ENCODE data around the gene CHMP3.

CHMP3 gene

GRCh38 chr2:86570059-86570458 is 6.8 kb upstream of the CHMP3 start:
- H2BK15ac ChIP-seq (ENCODE audit: low read length): no peak overlapping the region
- no peaks in the 10 kb centered on the region for H3K9me3 ChIP-seq (replicated peaks in 1 of 2; ENCODE audit: control insufficient read depth in 2 of 2, insufficient read depth in 1 of 2, low read depth in 1 of 2, low read length in 2 of 2)
- H2AK5ac ChIP-seq (ENCODE audit: low read depth, low read length): no peak overlapping the region
- peaks cover 0 to 8% (median 1%) of the 10 kb centered on the region in 3 experiments for H3K27me3 ChIP-seq (ENCODE audit: control insufficient read depth in 3 of 3, insufficient read depth in 3 of 3, low read depth in 1 of 3, low read length in 3 of 3)
- no peak overlapping the region for H3K4me3 ChIP-seq (ENCODE audit: low read length in 2 of 2)
- no peaks in the 10 kb centered on the region for H3K36me3 ChIP-seq (replicated peaks in 1 of 2; ENCODE audit: control insufficient read depth in 2 of 2, insufficient read depth in 2 of 2, low read length in 2 of 2)
- H3K4me2 ChIP-seq (ENCODE audit: insufficient read depth, low read length, poor library complexity, severe bottlenecking): no peak overlapping the region
- no peak overlapping the region for H2AFZ ChIP-seq (ENCODE audit: low read length)
- DNase-seq (ENCODE audit: low spot score): no peak
- H3K4ac ChIP-seq (ENCODE audit: low read length): no peak overlapping the region
- H3K14ac ChIP-seq (ENCODE audit: low read length): no peak overlapping the region
- no peak overlapping the region for H4K8ac ChIP-seq (ENCODE audit: low read depth, low read length)
- no peak overlapping the region for H3K23ac ChIP-seq (ENCODE audit: low read depth, low read length, poor library complexity)
- H4K91ac ChIP-seq (ENCODE audit: low read depth, low read length, poor library complexity): no peak overlapping the region
- no peak overlapping the region for H2BK5ac ChIP-seq (ENCODE audit: low read length)
- no peak overlapping the region for H3K18ac ChIP-seq (ENCODE audit: low read length)
- no peaks in the 10 kb centered on the region for H3K4me1 ChIP-seq (ENCODE audit: control insufficient read depth in 2 of 2, insufficient read depth in 1 of 2, low read depth in 1 of 2, low read length in 2 of 2)
- no peaks in the 10 kb centered on the region for H3K79me1 ChIP-seq (ENCODE audit: low read depth, low read length)
- no peak overlapping the region for H2BK120ac ChIP-seq (ENCODE audit: low read depth, low read length)
- no peak overlapping the region for H3K9ac ChIP-seq (ENCODE audit: low read depth, low read length, poor library complexity)
- no peak overlapping the region for H2BK12ac ChIP-seq (ENCODE audit: low read length)
- WGBS, 2 donors (ENCODE audit: extremely low coverage in 2 of 2, insufficient read length in 2 of 2, insufficient replicate concordance in 1 of 2): no CpG with 5 or more reads among the region's 3 CpGs
- H3K27ac ChIP-seq (replicated peaks; ENCODE audit: low read length): no peak overlapping the region

GRCh38 chr2:86566821-86567190 is 3.6 kb upstream of the CHMP3 start:
- Histone ChIP-seq H4K91ac (ENCODE audit: low read depth, low read length, poor library complexity) (no peak overlapping the region), H2AK5ac (ENCODE audit: low read depth, low read length) (no peak overlapping the region), H2BK5ac (ENCODE audit: low read length) (no peak overlapping the region), H3K36me3 (replicated peaks in 1 of 2; ENCODE audit: control insufficient read depth in 2 of 2, insufficient read depth in 2 of 2, low read length in 2 of 2) (no peaks in the 10 kb centered on the region), H4K8ac (ENCODE audit: low read depth, low read length) (no peak overlapping the region), H2BK120ac (ENCODE audit: low read depth, low read length) (no peak overlapping the region), H3K4me1 (ENCODE audit: control insufficient read depth in 2 of 2, insufficient read depth in 1 of 2, low read depth in 1 of 2, low read length in 2 of 2) (peaks cover 4 to 5% of the 10 kb centered on the region in 2 donors), H3K9me3 (replicated peaks in 1 of 2; ENCODE audit: control insufficient read depth in 2 of 2, insufficient read depth in 1 of 2, low read depth in 1 of 2, low read length in 2 of 2) (peaks cover 0 to 4% of the 10 kb centered on the region in 2 donors), H3K4me3 (ENCODE audit: low read length in 2 of 2) (no peak overlapping the region), H2BK15ac (ENCODE audit: low read length) (no peak overlapping the region), H3K23ac (ENCODE audit: low read depth, low read length, poor library complexity) (no peak overlapping the region), H3K18ac (ENCODE audit: low read length) (no peak overlapping the region), H3K4me2 (ENCODE audit: insufficient read depth, low read length, poor library complexity, severe bottlenecking) (no peak overlapping the region), H2BK12ac (ENCODE audit: low read length) (no peak overlapping the region), H3K79me1 (ENCODE audit: low read depth, low read length) (no peaks in the 10 kb centered on the region), H3K27me3 (ENCODE audit: control insufficient read depth in 3 of 3, insufficient read depth in 3 of 3, low read depth in 1 of 3, low read length in 3 of 3) (peaks cover 0 to 1% (median 0%) of the 10 kb centered on the region in 3 experiments), H3K4ac (ENCODE audit: low read length) (no peak overlapping the region), H3K14ac (ENCODE audit: low read length) (no peak overlapping the region), H2AFZ (ENCODE audit: low read length) (peak overlapping the region; percentile 75), H3K27ac (replicated peaks; ENCODE audit: low read length) (no peak overlapping the region), H3K9ac (ENCODE audit: low read depth, low read length, poor library complexity) (no peak overlapping the region)
- DNase-seq (ENCODE audit: low spot score): no peak

- Histone ChIP-seq H2AFZ (ENCODE audit: low read length) (peak overlapping the region; percentile 75), H3K4me2 (ENCODE audit: insufficient read depth, low read length, poor library complexity, severe bottlenecking) (no peak overlapping the region), H2AK5ac (ENCODE audit: low read depth, low read length) (no peak overlapping the region), H3K27ac (replicated peaks; ENCODE audit: low read length) (no peak overlapping the region), H2BK12ac (ENCODE audit: low read length) (no peak overlapping the region), H3K18ac (ENCODE audit: low read length) (no peak overlapping the region), H4K91ac (ENCODE audit: low read depth, low read length, poor library complexity) (no peak overlapping the region), H3K4ac (ENCODE audit: low read length) (no peak overlapping the region), H3K4me3 (ENCODE audit: low read length in 2 of 2) (no peak overlapping the region), H2BK5ac (ENCODE audit: low read length) (no peak overlapping the region), H3K4me1 (ENCODE audit: control insufficient read depth in 2 of 2, insufficient read depth in 1 of 2, low read depth in 1 of 2, low read length in 2 of 2) (peaks cover 4 to 5% of the 10 kb centered on the region in 2 donors), H2BK15ac (ENCODE audit: low read length) (no peak overlapping the region), H3K36me3 (replicated peaks in 1 of 2; ENCODE audit: control insufficient read depth in 2 of 2, insufficient read depth in 2 of 2, low read length in 2 of 2) (peaks cover 0 to under 1% of the 10 kb centered on the region in 2 donors), H2BK120ac (ENCODE audit: low read depth, low read length) (no peak overlapping the region), H3K27me3 (ENCODE audit: control insufficient read depth in 3 of 3, insufficient read depth in 3 of 3, low read depth in 1 of 3, low read length in 3 of 3) (peaks cover 0 to 1% (median 0%) of the 10 kb centered on the region in 3 experiments), H4K8ac (ENCODE audit: low read depth, low read length) (no peak overlapping the region), H3K14ac (ENCODE audit: low read length) (no peak overlapping the region), H3K9me3 (replicated peaks in 1 of 2; ENCODE audit: control insufficient read depth in 2 of 2, insufficient read depth in 1 of 2, low read depth in 1 of 2, low read length in 2 of 2) (peaks cover 0 to 4% of the 10 kb centered on the region in 2 donors), H3K9ac (ENCODE audit: low read depth, low read length, poor library complexity) (no peak overlapping the region), H3K79me1 (ENCODE audit: low read depth, low read length) (no peaks in the 10 kb centered on the region), H3K23ac (ENCODE audit: low read depth, low read length, poor library complexity) (no peak overlapping the region)
- no CpG with 5 or more reads among the region's 6 CpGs for whole genome bisulfite sequencing, 2 donors (ENCODE audit: extremely low coverage in 2 of 2, insufficient read length in 2 of 2, insufficient replicate concordance in 1 of 2)
- no peak for DNase-seq (ENCODE audit: low spot score)
Measured at GRCh38 chr2:86566158-86566820, 3.0 kb upstream of the CHMP3 start.

GRCh38 chr2:86563650-86564061 is 413 bp upstream of the CHMP3 start:
- no peak for DNase-seq (ENCODE audit: low spot score)
- peaks cover 1 to 9% of the 10 kb centered on the region in 2 donors for H3K36me3 ChIP-seq (replicated peaks in 1 of 2; ENCODE audit: control insufficient read depth in 2 of 2, insufficient read depth in 2 of 2, low read length in 2 of 2)
- peak overlapping the region; percentile 98 for H2AFZ ChIP-seq (ENCODE audit: low read length)
- H2BK120ac ChIP-seq (ENCODE audit: low read depth, low read length): no peak overlapping the region
- H3K9me3 ChIP-seq (replicated peaks in 1 of 2; ENCODE audit: control insufficient read depth in 2 of 2, insufficient read depth in 1 of 2, low read depth in 1 of 2, low read length in 2 of 2): peaks cover 0 to 4% of the 10 kb centered on the region in 2 donors
- no peak overlapping the region for H4K91ac ChIP-seq (ENCODE audit: low read depth, low read length, poor library complexity)
- no peaks in the 10 kb centered on the region for H3K79me1 ChIP-seq (ENCODE audit: low read depth, low read length)
- no peak overlapping the region for H4K8ac ChIP-seq (ENCODE audit: low read depth, low read length)
- H3K4me3 ChIP-seq (ENCODE audit: low read length in 2 of 2): peak overlapping the region in 1 of 2 donors; percentile 83
- WGBS, 2 donors (ENCODE audit: extremely low coverage in 2 of 2, insufficient read length in 2 of 2, insufficient replicate concordance in 1 of 2): no CpG with 5 or more reads among the region's 13 CpGs
- no peak overlapping the region for H2BK5ac ChIP-seq (ENCODE audit: low read length)
- peaks cover 0 to 1% (median 0%) of the 10 kb centered on the region in 3 experiments for H3K27me3 ChIP-seq (ENCODE audit: control insufficient read depth in 3 of 3, insufficient read depth in 3 of 3, low read depth in 1 of 3, low read length in 3 of 3)
- no peak overlapping the region for H3K18ac ChIP-seq (ENCODE audit: low read length)
- H2BK12ac ChIP-seq (ENCODE audit: low read length): no peak overlapping the region
- no peak overlapping the region for H2BK15ac ChIP-seq (ENCODE audit: low read length)
- H3K27ac ChIP-seq (replicated peaks; ENCODE audit: low read length): no peak overlapping the region
- no peak overlapping the region for H3K4me2 ChIP-seq (ENCODE audit: insufficient read depth, low read length, poor library complexity, severe bottlenecking)
- H3K9ac ChIP-seq (ENCODE audit: low read depth, low read length, poor library complexity): no peak overlapping the region
- no peak overlapping the region for H2AK5ac ChIP-seq (ENCODE audit: low read depth, low read length)
- H3K23ac ChIP-seq (ENCODE audit: low read depth, low read length, poor library complexity): no peak overlapping the region
- no peak overlapping the region for H3K4ac ChIP-seq (ENCODE audit: low read length)
- peaks cover 4 to 5% of the 10 kb centered on the region in 2 donors for H3K4me1 ChIP-seq (ENCODE audit: control insufficient read depth in 2 of 2, insufficient read depth in 1 of 2, low read depth in 1 of 2, low read length in 2 of 2)
- H3K14ac ChIP-seq (ENCODE audit: low read length): no peak overlapping the region
